ENCODE data around the gene LRP5. TPM values are rescaled to one million over a fixed set of nuclear protein-coding genes. Genes with fewer than 3 reads are reported as not detected.

Gene LRP5
- total and polyA plus RNA-seq, 7 donors: 18.0 to 63.1 (median 28.9) TPM

DNA sequence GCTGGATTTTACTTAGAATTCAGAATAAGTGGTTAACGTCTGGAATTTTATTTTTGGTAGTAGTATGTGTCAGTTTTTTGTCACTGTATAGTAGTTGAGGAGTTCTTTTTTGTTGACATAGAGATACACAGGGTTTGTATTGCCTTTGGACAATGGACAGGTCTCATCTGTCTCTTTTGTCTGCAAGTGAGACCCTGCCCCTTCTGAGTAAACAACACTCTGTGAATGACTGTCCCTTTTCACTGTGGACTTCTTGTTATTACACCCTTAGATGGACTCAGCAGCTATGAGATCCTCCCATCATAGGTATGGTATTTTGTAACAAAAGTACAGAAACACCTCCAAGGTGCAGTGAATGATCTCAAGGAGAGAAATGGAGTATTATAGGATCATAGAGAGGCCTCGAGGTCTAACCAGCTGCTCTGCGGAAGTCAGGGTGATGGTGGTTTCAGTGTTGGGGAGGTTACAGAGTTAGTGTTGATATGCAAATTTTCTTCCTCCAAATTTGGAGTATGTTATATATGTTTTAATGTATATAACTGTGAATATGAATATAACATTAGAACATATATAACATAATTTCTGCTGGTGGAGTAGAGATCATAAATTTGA lies 155.9 kb downstream of the LRP5 start:
- intact Hi-C loops (cut with DNase I): loop anchor here (10.0 kb wide), 1 partner anchor 376 kb away; the partner anchor contains the start of gene CPT1A
- DNase-seq: no peak
- no peaks in the 10 kb centered on the region for H3K36me3 ChIP-seq
- H3K9me3 ChIP-seq: no peaks in the 10 kb centered on the region
- H3K4me1 ChIP-seq: peaks cover 3 to 95% (median 81%) of the 10 kb centered on the region in 4 donors
- 39 to 41% methylated on average over 3 of the region's 3 CpGs for WGBS, 2 donors
- H3K27me3 ChIP-seq: no peaks in the 10 kb centered on the region
- peak overlapping the region in 2 of 4 donors; percentile 11 to 55 for H3K27ac ChIP-seq
- TF ChIP-seq POLR2AphosphoS5 (IDR thresholded peaks at IDR 0.05): no peak
- TF ChIP-seq, protein P1, sequence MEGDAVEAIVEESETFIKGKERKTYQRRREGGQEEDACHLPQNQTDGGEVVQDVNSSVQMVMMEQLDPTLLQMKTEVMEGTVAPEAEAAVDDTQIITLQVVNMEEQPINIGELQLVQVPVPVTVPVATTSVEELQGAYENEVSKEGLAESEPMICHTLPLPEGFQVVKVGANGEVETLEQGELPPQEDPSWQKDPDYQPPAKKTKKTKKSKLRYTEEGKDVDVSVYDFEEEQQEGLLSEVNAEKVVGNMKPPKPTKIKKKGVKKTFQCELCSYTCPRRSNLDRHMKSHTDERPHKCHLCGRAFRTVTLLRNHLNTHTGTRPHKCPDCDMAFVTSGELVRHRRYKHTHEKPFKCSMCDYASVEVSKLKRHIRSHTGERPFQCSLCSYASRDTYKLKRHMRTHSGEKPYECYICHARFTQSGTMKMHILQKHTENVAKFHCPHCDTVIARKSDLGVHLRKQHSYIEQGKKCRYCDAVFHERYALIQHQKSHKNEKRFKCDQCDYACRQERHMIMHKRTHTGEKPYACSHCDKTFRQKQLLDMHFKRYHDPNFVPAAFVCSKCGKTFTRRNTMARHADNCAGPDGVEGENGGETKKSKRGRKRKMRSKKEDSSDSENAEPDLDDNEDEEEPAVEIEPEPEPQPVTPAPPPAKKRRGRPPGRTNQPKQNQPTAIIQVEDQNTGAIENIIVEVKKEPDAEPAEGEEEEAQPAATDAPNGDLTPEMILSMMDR (IDR thresholded peaks at IDR 0.05): no peak
- TF ChIP-seq POLR2A (IDR thresholded peaks at IDR 0.05): no peak
- H3K4me3 ChIP-seq: no peak overlapping the region

DNA sequence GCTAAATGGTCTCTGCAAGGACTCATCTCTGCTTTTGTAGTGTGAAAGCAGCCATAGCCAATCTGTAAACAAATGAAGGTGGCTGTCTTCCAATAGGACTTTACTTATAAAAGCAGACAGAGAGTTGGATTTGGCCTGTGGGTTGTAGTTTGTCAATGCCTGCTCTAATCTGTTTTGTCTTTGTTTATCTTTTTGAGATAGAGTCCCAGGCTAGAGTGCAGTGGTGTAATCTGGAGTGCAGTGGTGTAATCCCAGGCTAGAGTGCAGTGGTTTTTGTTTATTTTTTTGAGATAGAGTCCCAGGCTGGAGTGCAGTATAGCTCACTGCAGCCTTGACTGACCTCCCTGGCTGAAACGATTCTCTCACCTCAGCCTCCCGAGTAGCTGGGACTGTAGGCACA lies 156.7 kb downstream of the LRP5 start:
- WGBS, 2 donors: 42 to 43% methylated on average over 2 of the region's 2 CpGs
- H3K27ac ChIP-seq: peak overlapping the region in 3 of 4 donors; percentile 24 to 55 (median 53)
- no peaks in the 10 kb centered on the region for H3K36me3 ChIP-seq
- no peak overlapping the region for H3K4me3 ChIP-seq
- intact Hi-C loops (cut with DNase I): loop anchor here (10.0 kb wide), 1 partner anchor 376 kb away; the partner anchor contains the start of gene CPT1A
- H3K27me3 ChIP-seq: no peaks in the 10 kb centered on the region
- peaks cover 3 to 95% (median 80%) of the 10 kb centered on the region in 4 donors for H3K4me1 ChIP-seq
- TF ChIP-seq EP300 (IDR thresholded peaks at IDR 0.05) (no peak), POLR2A (IDR thresholded peaks at IDR 0.05) (no peak), POLR2AphosphoS5 (IDR thresholded peaks at IDR 0.05) (no peak)
- TF ChIP-seq, protein P1 (IDR thresholded peaks at IDR 0.05): no peak
- no peaks in the 10 kb centered on the region for H3K9me3 ChIP-seq
- DNase-seq: no peak

DNA sequence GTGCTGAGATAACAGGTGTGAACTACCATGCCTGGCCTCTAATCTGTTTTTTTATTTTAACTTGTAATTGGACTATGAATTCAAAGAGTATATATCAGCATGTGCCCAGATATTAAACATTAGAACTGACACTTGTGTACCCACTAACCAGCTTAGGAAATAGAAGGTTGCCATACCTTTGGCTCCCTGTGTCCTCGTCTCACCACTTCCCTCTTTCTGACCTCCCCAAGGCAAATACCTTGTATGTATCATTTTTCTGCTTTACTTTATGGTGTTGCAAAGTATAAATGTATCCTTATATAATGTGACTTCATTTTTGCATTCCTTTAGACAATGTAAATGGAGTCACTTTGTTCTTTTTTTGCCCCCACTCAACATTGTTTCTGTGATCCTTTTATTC lies 157.3 kb downstream of the LRP5 start:
- Histone ChIP-seq H3K27ac (peak overlapping the region in 3 of 4 donors; percentile 24 to 55 (median 53)), H3K27me3 (no peaks in the 10 kb centered on the region), H3K4me1 (peaks cover 3 to 95% (median 80%) of the 10 kb centered on the region in 4 donors), H3K4me3 (no peak overlapping the region), H3K36me3 (no peaks in the 10 kb centered on the region), H3K9me3 (no peaks in the 10 kb centered on the region)
- no peak for DNase-seq
- TF ChIP-seq, protein P1 (IDR thresholded peaks at IDR 0.05): no peak
- TF ChIP-seq POLR2A (IDR thresholded peaks at IDR 0.05) (no peak), EP300 (IDR thresholded peaks at IDR 0.05) (no peak), POLR2AphosphoS5 (IDR thresholded peaks at IDR 0.05) (no peak)
- 47 to 73% methylated on average over 1 of the region's 1 CpG for WGBS, 2 donors
- intact Hi-C loops (cut with DNase I): loop anchor here (10.0 kb wide), 1 partner anchor 375 kb away; the partner anchor contains the start of gene CPT1A

DNA sequence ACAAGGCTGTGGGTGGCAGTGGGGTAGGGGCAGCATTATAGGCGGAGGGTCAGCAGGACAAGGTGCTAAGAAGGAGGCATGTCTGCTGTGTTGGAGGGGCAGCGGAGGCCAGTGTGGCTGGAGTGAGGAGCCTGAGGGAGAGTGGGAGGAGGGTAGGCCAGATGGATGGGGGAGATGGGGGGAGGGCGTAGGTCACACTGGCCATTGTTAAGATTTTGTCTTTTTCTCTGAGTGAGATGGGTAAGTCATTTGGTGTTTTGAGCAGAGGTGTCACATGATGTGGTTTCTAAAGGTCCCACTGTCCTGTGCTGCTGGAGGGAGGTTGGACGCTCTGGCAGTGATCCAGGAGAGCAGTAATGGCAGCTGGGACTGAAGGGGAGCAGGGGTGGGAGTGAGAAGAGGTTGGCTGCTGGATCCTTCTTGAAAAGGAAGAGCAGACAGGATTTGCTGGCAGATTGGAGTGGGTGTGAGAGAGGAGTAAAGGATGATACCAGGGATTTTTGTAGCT lies 158.0 kb downstream of the LRP5 start:
- H3K4me1 ChIP-seq: peaks cover 3 to 91% (median 73%) of the 10 kb centered on the region in 4 donors
- H3K9me3 ChIP-seq: no peaks in the 10 kb centered on the region
- intact Hi-C loops (cut with DNase I): no loop called here
- no peak for DNase-seq
- no peaks in the 10 kb centered on the region for H3K27me3 ChIP-seq
- H3K27ac ChIP-seq: peak overlapping the region in 3 of 4 donors; percentile 24 to 55 (median 53)
- no peak for TF ChIP-seq EP300 (IDR thresholded peaks at IDR 0.05)
- TF ChIP-seq POLR2A (IDR thresholded peaks at IDR 0.05): no peak
- no peak for TF ChIP-seq POLR2AphosphoS5 (IDR thresholded peaks at IDR 0.05)
- TF ChIP-seq, protein P1 (IDR thresholded peaks at IDR 0.05): no peak
- WGBS, 2 donors: 91 to 94% methylated on average over 4 of the region's 4 CpGs
- no peak overlapping the region for H3K4me3 ChIP-seq
- H3K36me3 ChIP-seq: no peaks in the 10 kb centered on the region
